Stimulated activated CD8-positive, alpha-beta memory T cell treated with anti-CD3 and anti-CD28 coated beads, Interleukin-4, amount 100 ng/mL, for 24 hours (primary cell): ENCODE results near the gene RUNX1.
A peak's percentile ranks its signal among the peaks of the same experiment; 100 is the strongest.

Experiments
- DNase-seq: peaks from one replicate; pipeline ENCODE4 v3.0.0-alpha.2; 2020; ENCODE audit warnings: low read depth

Gene RUNX1

DNA sequence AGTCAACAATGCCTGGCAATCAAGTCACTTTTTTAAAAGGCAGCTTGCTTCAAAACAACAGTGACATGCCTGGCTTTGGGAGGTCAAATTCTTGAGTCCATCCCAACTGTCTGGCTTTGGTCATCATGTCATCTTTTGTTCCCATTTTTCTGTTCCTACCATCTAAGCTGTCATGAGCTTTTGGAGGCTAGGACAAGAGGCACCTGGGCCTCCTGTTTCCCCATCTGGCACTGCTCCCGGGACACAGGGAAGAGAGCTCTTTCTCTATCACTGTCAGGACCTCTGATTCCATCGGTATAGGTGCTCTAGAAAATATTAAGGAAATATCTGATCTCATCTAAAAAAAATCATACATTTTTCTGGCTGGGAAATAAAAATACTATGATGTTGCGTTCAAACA is 224.0 kb downstream of the RUNX1 start:
- DNase-seq = no peak

DNA sequence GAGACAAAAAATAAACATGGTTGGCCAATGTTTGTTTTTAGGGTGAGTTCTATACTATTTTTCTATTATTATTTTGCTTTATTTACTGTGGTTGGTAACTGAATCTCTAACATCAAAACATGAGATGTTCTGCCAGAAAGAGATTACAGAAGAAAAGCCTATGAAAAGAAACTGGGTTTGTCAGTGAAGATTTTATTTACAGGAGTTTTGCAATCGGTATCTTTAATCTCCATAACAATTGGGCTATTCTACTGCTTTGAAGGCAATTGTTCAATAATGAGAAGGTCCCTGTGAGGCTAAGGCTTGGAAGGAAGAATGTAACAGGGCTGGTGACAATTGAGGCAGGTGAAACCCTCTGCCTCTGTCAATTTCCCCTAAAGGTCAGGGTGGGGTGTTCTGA is 224.8 kb downstream of the RUNX1 start:
- DNase-seq = no peak

DNA sequence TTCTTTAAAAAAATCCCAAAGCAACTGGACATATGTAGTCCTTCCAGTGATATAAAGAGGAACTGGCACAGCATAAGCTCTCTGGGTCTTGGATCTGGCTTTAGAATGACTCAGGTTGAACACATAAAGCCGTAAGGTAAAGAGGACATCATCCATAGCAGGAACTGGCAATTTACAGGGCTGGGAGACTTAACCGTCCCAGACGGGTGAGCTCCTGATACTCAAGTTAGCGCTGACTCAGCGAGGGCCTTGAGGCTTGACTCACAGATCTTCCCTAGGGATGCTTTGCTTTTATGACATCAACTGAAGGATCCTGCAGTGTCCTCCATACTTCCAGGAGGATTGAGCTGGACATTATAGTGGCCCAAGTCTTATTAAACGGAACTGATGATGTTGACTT is 226.2 kb downstream of the RUNX1 start:
- no peak for DNase-seq

DNA sequence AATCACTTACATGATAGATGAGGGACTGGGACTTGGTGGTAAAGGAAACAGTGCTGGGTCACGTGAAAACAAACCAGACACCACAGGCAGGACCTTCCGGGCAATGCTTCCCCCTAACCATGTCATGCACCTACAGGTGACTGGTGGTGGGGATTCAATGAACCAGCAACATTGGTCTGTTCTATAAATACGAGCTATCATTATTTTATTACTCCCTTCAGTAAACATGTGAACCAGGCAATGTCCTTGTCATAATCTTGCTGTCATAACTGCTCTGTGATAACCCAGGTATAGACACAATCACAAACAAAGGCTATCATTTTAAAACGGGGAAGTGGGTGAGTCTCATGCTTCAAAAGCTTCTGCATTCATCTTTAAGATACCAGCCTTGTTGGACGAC is 226.9 kb downstream of the RUNX1 start:
- no peak for DNase-seq

DNA sequence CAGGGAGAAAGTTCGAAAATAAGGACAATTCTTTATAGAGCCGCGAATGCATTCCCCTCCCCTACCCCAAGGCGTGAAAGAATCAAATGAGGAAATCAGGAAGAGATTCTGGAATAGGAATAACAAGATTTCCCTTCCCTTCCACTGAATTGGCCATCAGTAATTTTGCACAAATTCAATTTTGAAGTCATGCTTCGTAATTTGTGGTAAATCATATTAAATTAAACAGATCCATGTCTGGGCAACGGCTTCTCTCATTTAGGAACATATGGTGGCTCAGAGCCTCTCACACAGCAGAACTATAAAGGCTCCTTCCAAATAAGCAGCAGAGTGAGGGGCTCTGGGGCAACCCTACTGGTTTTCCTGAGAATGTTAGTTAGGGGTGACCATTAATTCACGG is 227.4 kb downstream of the RUNX1 start:
- no peak for DNase-seq

DNA sequence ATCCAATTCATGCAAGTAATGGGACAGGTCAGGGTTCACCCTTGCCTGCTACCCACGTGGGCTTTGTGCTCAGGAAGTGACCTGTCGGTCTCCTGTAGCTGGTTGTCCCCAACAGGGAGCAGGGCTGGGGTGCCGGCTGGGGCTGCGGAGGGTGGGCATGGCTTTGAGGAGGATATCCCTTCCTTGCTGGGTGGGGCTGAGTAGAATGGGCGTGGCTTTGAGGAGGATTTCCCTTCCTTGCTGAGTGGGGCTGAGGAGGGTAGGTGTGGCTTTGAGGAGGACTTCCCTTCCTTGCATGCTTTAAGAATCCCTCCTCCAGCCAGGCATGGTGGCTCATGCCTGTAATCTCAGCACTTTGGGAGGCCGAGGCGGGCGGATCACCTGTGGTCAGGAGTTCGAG is 229.1 kb downstream of the RUNX1 start:
- DNase-seq = no peak

DNA sequence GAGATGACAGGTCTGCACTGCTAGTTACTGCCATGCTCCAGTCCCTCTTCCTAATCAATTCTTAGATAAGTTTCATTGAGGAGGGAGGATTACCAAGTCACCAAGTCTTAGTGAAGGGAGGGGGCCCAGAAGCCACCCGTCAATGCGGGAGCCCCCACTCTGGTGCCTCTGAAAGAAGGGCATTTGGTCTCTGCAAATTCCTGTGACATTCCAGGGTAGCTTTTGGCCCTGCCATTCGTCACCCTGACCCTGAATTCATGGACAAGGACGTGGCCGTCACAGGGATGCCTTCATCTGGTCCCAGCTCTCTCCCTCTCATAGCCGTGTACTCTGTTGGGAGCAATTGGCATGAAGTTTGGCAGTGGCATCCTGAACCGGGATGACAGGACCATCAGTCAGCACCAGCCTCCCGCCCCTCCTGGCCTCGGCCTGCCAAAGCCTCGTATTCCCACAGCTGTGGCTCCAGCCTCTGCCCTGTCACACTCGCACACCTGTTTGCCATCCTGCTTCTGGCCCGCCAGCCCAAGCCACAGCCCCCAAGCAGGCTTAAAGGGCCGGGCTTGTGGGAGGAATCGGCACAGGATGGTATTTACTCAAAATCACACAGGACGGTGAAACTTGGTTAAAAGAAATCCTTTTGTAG is 229.6 kb downstream of the RUNX1 start:
- no peak for DNase-seq

DNA sequence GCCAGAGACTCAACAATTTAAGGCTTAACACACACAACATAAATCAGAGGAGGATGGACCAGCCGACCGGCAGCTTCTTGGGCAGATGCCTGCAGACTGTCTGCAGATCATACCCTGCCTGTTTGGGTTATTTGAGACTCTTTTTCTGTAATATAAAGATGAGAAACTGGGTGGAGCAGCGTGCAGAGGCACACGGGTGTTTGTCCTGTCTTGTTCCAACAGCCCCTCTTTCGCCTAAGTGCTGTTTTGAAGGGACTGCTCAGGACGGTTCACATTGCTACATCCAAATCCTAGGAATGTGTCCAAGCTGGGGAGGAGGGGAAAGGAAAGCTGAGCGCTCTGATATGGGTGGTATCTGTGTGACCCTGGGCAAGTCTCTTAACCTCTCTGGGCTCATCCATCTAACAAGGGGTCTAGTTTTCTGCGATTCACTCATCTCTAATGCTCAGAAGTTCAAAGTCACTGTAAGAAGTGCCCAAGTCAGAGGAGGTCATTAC is 230.4 kb downstream of the RUNX1 start:
- no peak for DNase-seq

DNA sequence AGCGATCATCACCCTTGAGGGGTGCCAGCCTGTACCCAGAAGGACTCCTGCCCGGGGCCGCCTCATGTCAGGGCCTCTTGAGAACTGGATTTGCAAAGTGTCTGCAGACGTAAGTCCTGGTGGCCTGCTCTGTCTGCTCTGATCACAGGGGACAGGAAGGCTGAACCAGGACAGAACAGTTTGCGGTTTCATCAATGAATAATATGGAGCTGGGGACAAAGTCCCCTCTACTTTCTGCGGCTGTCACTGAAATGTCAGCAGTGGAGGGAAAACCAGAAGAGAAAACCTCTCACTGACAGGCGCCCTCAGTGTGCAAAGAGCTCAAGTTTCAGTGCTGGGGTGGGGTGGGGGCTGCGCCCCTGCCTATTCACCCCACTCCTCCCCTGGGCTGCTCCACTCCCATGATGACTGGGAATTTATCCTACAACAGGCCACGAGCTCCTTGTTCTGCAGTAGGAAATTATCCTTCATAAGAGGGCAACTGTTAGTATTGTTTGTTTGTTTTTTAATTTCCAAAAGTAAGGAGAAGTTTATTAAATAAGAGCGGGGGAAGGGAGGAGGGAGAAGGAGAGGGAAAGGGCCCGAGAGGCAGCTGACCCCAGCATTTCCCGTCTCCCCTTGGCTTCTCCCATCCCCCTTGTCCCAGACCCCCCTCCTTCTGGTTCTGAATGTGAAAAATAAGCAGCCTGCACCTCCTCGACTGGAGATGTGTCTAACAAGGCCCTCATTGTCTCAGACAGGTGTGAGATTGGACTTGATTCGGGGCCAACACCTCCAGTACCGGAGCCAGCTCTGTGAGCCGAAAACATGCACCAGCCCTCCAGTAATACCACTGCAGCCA is 231.1 kb downstream of the RUNX1 start:
- no peak for DNase-seq

DNA sequence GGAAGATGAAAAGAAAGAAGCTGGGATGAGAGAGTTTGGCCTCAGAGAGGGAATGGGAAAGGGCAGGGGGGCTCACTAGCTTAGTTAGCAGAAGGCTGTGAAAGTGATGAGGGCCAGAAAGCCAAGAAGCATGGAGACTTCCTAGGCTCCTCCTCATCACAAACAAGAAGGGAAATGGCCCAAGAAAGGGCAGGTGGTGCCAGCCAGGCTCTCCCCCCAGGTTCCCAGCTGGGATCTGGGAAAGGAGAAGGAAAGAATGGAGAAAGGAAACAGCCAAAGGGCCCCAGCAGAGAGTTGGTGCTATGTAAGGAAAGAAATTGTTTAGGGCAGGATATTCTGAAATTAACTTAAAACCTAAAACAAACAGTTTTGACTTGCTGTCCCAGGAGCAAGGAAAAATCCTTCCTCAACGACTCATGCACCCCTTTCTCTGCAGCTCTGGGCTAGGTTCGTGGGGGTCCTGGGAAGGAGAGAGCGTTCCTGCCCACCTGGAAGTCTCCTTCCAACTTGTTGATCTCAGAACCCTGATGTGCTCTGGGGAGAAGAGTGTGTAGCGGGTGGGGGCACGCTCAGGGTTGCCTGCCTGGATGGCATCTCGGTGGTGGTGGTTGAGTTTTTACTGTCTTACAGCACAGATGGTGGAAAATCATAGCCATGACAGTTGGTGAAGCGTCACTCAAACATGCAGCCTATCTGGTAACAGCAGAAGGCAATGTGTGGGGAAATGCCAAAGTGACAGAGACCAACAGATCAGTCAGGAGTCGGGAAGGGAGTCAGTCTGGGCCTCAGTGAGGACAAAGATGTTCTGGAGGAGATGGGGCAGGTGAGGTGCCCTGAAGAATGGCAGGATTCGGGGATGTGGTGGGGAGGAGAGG is 233.0 kb downstream of the RUNX1 start:
- no peak for DNase-seq

DNA sequence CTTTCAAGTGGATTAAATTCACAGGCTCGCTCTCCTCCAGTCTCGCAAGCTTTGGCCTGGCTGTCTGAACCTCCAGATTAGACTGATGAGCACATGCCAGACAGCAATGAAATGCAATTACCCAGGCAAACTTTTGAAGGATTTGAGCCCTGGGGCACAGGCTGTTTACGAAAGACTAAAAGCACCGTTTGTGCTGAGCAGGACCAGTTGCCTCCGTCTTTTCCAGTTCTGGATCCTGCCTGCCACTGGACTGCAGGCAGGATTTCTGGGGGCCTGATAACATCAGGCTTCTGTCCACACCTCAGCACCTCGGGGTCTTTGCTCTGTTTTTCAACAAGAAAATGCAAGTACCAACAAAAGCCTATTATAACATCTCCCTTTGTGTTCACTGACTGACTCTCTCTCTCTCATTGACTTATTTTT is 234.6 kb downstream of the RUNX1 start:
- DNase-seq = no peak

DNA sequence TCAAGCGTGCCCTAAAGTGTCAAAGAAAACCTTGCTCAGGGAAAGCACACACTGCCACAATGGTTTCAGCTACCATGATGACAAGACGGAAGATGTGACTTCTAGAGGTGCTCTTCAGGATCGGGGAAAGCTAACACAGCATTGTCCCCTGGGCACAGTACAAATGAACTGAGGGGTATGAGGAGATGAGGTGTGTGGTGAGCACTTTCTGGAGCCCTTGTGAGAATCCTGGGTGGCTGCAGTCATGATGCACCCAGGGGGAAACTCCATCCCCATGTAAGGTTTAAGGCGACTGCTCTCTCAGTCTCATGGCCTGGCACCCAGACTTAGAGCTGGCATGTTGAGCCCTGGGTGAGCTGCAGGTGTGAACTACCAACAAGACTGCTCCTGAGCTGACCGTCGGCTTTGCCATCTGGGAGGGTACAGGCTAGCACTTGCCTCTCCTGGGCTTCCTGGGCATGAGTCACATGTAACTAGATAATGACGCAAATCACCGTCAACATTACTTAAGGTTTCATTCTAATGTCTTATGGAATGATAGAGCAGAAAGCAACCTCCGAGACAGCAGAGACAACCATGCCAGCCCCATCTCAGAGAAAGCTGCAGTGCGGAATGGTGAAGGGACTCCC is 235.7 kb downstream of the RUNX1 start:
- no peak for DNase-seq

DNA sequence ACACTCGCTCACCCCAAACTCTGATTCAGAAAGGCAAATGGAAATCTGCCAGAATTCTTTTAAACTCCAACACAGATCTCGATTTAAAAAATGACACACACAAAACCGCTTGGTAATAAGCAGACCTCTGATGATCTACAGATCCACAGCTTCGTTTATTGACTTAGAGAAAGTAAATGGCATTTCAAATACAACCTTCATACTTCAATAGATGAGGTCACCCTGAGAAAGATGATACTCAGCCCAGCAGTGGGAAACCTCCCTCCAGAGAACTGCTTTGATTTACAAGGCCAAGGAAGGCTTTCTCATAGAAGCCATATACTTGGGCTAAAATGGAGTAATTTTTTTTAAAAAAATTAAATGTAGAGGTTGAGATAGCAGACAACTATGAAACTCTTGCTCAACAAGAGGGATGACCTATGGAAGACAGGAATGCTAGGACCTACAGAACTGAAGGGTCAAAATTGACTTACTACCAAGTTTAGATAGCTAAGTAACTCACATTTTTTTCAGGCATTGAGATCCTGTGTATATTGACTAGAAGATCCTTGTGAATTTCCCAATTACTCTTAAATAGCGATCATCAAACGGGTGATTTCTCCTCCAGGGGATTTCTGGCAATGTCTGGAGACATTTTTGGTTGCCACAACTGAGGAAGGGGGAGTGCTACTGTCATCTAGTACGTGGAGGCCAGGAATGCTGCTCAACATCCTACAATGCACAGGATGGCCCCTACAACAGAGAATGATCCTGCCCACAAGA is 236.4 kb downstream of the RUNX1 start:
- no peak for DNase-seq

DNA sequence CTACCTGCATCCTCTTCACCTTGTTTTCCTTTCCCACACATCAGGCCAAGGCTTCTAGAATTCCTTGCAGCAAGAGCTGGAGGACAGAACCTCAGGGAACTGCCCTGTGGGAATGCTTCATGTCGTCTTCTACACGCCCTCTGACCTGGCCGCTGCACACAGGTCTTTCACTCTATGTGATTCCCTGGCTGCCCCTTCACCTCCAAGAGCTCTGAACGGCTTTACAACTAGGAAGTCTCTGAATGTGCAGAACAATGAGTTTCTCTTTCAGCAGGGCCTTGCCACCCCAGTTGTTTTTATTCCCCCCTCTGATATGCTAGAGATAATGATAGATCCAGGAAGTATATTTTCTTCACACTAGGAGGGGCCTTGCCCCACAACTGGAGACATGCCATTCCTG is 237.7 kb downstream of the RUNX1 start:
- DNase-seq = no peak

DNA sequence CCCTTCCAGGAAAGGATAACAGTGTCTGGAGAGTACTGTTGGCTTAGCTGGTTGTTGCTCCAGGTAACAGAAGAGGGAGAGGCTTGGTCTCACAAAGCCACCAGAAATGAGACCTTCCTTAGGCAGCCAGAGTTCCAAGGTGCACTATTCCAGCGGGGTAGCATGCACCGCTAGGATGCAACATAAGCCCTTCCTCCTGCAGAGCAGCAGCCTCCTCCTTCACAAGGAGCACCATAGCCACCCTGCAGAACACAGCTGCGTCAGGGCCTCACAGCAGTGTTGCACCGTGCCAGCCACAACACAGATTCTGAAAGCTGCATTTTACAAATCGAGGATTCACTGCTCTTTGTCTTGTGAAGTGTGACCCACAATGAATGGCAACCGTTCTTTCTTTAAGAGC is 238.3 kb downstream of the RUNX1 start:
- DNase-seq = no peak

DNA sequence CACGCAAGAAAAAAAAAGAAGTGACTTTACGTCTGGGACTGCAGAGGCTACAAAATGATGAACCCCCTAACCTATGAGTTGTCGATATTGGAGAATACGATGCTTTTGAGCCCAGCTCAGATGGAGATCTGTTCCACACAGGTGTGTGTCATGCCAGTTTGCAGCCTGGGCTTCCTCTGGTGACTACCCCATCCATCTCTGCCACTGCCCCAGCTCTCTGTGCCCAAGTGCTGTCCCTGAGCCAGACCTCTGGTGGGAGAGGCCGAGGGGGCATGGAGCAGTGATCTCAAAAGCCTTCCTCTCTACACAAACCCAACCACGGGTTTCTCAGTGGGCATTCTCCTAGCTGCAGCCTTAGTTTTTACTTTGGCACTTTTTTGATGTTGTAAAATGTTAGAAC is 239.3 kb downstream of the RUNX1 start:
- DNase-seq = no peak

DNA sequence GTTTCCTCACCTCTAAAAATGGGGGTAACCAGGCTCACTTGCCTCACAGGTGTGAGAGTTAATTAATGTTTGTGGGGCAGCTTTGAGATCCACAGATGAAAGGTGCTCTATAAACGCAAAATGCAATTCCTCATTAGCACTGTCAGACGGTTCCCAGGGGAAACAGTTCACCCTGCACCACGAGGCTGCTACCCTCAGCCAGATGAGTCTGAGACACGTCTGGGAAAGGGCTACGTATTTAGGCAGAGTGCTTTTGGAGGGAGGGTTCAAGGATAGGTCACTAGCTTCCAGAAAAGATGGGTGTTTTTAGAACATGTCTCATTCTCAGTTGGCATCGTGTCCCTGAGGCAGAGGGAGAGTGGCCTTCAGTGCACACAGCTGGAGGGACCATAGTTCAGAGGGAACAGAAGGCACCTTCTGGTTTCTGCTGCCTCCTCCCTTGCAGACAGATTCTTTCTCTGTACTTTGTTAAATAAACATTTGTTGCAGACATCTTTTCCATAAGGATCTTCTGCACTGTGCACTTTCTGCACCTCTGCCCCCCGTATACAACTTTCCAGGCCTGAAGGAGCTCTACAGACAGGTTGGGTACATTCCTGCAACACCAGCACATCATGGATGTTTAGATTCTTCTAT is 240.4 kb downstream of the RUNX1 start:
- DNase-seq = no peak

DNA sequence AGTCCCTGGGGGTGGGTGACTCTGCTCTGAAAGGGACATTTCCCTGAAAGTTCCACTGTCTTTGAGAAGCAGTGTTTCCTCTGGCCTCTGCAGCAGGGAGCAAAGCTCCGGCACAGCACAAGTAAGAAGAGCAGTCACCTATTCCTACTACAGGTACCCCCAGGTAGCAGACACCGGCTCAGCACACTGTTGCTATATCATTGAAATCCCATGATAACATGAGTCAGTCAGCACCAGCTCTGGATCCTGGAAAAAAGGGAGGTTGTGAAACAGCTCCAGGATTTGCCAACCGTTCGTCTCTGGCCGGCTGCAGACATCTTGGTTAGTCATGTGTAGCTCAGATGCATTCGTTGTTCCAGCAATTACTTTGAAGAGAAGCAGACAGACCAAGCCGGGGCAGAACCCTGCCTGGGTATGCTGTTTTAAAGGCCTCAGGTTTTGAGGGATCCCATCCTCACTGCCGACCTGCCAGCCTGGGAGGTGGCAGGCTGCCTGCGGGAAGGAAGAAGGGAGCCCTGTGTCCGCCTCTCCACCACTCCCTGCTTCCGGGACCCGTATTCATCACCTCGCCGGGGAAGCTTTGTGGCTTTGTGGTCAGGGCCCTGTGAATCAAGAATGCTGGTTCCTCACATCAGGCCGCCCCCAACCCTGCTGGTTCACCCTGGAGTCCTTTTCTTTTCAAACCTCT is 241.1 kb downstream of the RUNX1 start:
- peak; percentile 47 for DNase-seq

DNA sequence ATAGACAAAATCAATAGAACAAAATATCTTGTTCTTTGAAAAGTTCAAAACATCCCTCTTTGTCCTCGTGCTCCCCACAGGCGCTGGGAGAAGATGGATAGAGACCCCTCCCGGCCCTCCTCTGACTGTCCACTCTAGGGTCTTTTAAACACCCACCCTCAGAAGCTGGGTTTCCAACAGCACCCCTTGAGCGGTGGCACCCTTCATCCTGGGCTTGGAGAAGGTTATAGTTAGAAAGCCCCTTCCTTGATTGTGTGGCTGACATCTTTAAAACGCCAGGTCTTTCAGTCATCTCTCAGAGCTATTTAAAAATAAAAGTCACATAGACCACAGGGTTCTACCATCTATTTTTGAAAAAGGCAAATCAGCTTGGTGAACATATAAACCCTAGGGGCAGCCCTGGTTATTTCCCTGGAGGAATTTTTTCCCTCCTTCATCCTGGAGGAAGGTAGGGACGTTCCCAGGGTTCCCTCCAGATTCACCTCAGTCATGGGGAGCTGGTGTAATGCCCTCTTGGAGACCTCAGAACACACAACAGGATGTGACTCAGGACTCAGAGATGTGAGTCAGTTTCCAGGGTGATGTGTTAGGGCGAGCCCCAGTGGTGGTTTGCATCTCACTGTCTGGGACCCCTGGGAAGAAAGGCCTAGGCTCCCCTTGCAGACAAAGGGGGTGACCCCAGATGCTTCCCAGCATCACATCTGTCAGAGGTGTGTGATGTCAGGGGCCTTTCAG is 241.8 kb downstream of the RUNX1 start:
- peak; percentile 48 for DNase-seq

DNA sequence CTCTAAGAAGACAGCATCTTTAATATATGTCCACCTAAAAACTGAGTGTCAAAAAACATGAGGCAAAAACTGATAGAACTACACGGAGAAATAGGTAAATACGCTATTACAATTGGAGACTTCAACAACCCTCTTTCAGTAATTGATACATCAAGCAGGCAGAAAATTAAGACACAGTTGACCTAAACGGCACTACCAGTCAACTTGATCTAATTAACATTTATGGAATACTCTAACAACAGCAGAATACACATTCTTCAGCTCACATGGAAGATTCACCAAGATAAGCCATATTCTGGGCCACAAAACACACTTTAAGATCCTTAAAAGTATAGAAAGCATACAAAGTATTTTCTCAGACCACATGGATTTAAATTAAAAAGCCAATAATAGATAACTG is 242.7 kb downstream of the RUNX1 start:
- no peak for DNase-seq
